Mesenchymal stem cell (in vitro differentiated cells and primary cell): ENCODE results near the gene YWHAG.

Source experiments
- DNase-seq: peaks from one replicate; pipeline ENCODE4 v3.0.0-alpha.2; 2013
- H2AFZ ChIP-seq: one replicate; pipeline ENCODE4 v1.6.1; 2013; ENCODE audit warnings: low read depth, mild to moderate bottlenecking, control low read depth, inconsistent platforms, low read length, moderate library complexity
- H2AK5ac ChIP-seq: 2 replicates; pipeline ENCODE4 v1.6.1; 2013; ENCODE audit warnings: low read length, moderate library complexity, mild to moderate bottlenecking, inconsistent platforms; ENCODE audit not compliant: severe bottlenecking
- H2BK120ac ChIP-seq: one replicate; pipeline ENCODE4 v1.6.1; 2013; ENCODE audit warnings: low read depth, mild to moderate bottlenecking, inconsistent platforms, low read length, moderate library complexity
- H2BK12ac ChIP-seq, 2 experiments: one replicate each; pipeline ENCODE4 v1.6.1; 2013; ENCODE audit warnings: inconsistent platforms in 2 of 2, low read length in 2 of 2, mild to moderate bottlenecking in 2 of 2, moderate library complexity in 2 of 2, control low read depth in 1 of 2
- H2BK15ac ChIP-seq: one replicate; pipeline ENCODE4 v1.6.1; 2013; ENCODE audit warnings: mild to moderate bottlenecking, low read depth, inconsistent platforms; ENCODE audit not compliant: poor library complexity, severe bottlenecking
- H2BK5ac ChIP-seq: 2 replicates; pipeline ENCODE4 v1.6.1; 2013; ENCODE audit warnings: low read depth, mild to moderate bottlenecking, low read length, control low read depth, inconsistent platforms; ENCODE audit not compliant: poor library complexity, severe bottlenecking
- H3K14ac ChIP-seq, 2 experiments: one replicate each; pipeline ENCODE4 v1.6.1; 2013; ENCODE audit warnings: inconsistent platforms in 2 of 2, low read length in 2 of 2, control low read depth in 1 of 2, mild to moderate bottlenecking in 1 of 2, moderate library complexity in 1 of 2
- H3K18ac ChIP-seq, 2 experiments: one replicate each; pipeline ENCODE4 v1.6.1; 2013; ENCODE audit warnings: inconsistent platforms in 2 of 2, low read length in 2 of 2, control low read depth in 1 of 2, low read depth in 1 of 2, mild to moderate bottlenecking in 1 of 2
- H3K23ac ChIP-seq, 2 experiments: one replicate each; pipeline ENCODE4 v1.6.1; 2013; ENCODE audit warnings: inconsistent platforms in 2 of 2, low read length in 2 of 2, mild to moderate bottlenecking in 2 of 2, moderate library complexity in 2 of 2, control low read depth in 1 of 2
- H3K27ac ChIP-seq: 2 replicates; pipeline ENCODE4 v1.5.1; 2013; ENCODE audit warnings: mild to moderate bottlenecking, moderate library complexity, low read length, control low read depth, inconsistent platforms; ENCODE audit not compliant: poor library complexity, severe bottlenecking
- H3K27me3 ChIP-seq, 2 experiments: 2 replicates each; pipeline versions ENCODE4 v1.6.1 to v1.7.0; 2013; ENCODE audit warnings: low read length in 2 of 2, mild to moderate bottlenecking in 2 of 2, moderate library complexity in 2 of 2, control low read depth in 1 of 2, inconsistent platforms in 1 of 2; ENCODE audit not compliant: control insufficient read depth in 1 of 2, insufficient read depth in 1 of 2
- H3K36me3 ChIP-seq, 2 experiments: 2 replicates each; pipeline versions ENCODE4 v1.6.1 to v1.7.0; 2013; ENCODE audit warnings: low read length in 2 of 2, control low read depth in 1 of 2, inconsistent platforms in 1 of 2, low read depth in 1 of 2, mild to moderate bottlenecking in 1 of 2; ENCODE audit not compliant: insufficient read depth in 2 of 2, control insufficient read depth in 1 of 2
- H3K4ac ChIP-seq, 2 experiments: one replicate each; pipeline ENCODE4 v1.6.1; 2013; ENCODE audit warnings: inconsistent platforms in 2 of 2, low read length in 2 of 2, mild to moderate bottlenecking in 2 of 2, moderate library complexity in 2 of 2, control low read depth in 1 of 2, low read depth in 1 of 2
- H3K4me1 ChIP-seq: 2 replicates; pipeline ENCODE4 v1.6.1; 2013; ENCODE audit warnings: low read depth, low read length, control low read depth; ENCODE audit not compliant: control insufficient read depth, insufficient read depth
- H3K4me2 ChIP-seq: 2 replicates; pipeline ENCODE4 v1.6.1; 2013; ENCODE audit warnings: low read length, mild to moderate bottlenecking, inconsistent platforms; ENCODE audit not compliant: poor library complexity, severe bottlenecking
- H3K4me3 ChIP-seq, 2 experiments: 2 replicates each; pipeline versions ENCODE4 v1.5.1 to v1.7.0; 2013; ENCODE audit warnings: low read length in 2 of 2, mild to moderate bottlenecking in 2 of 2, control low read depth in 1 of 2, low read depth in 1 of 2; ENCODE audit not compliant: insufficient read depth in 1 of 2
- H3K79me1 ChIP-seq: replicated peaks from 2 replicates; pipeline ENCODE4 v1.6.1; 2013; ENCODE audit warnings: mild to moderate bottlenecking, control low read depth, low read length, inconsistent platforms; ENCODE audit not compliant: poor library complexity, severe bottlenecking
- H3K9ac ChIP-seq: 2 replicates; pipeline ENCODE4 v1.7.0; 2013; ENCODE audit warnings: mild to moderate bottlenecking, low read length, moderate library complexity
- H3K9me3 ChIP-seq: 2 replicates; pipeline ENCODE4 v1.7.0; 2013; ENCODE audit warnings: mild to moderate bottlenecking, low read length; ENCODE audit not compliant: control insufficient read depth
- H4K8ac ChIP-seq: one replicate; pipeline ENCODE4 v1.6.1; 2013; ENCODE audit warnings: inconsistent platforms, mild to moderate bottlenecking, low read length, moderate library complexity
- H4K91ac ChIP-seq: one replicate; pipeline ENCODE4 v1.6.1; 2013; ENCODE audit warnings: mild to moderate bottlenecking, low read length, inconsistent platforms
- WGBS: methylation state at CpG from one replicate; pipeline ENCODE4 v1.1.7; 2013; ENCODE audit warnings: mixed read lengths; 5-methylcytosine and 5-hydroxymethylcytosine counted together

The YWHAG gene

GRCh38 chr7:76282344-76283253 lies 76.2 kb downstream of the YWHAG start:
- no peak overlapping the region for H2AK5ac ChIP-seq
- H3K27me3 ChIP-seq, result peaks cover 42 to 65% of the 10 kb centered on the region in 2 experiments
- no peak for DNase-seq
- H3K4me1 ChIP-seq, result peaks cover 19% of the 10 kb centered on the region
- H3K4ac ChIP-seq, result peak overlapping the region in 1 of 2 experiments; percentile 42
- peak overlapping the region in 1 of 2 experiments; percentile 5 for H3K14ac ChIP-seq
- H3K36me3 ChIP-seq, result no peaks in the 10 kb centered on the region
- H3K4me2 ChIP-seq, result peak overlapping the region; percentile 75
- no peak overlapping the region for H3K9ac ChIP-seq
- H3K27ac ChIP-seq, result no peak overlapping the region
- H2BK5ac ChIP-seq, result no peak overlapping the region
- peak overlapping the region; percentile 36 for H2BK15ac ChIP-seq
- H4K8ac ChIP-seq, result no peak overlapping the region
- H3K9me3 ChIP-seq, result no peaks in the 10 kb centered on the region
- H3K4me3 ChIP-seq, result peak overlapping the region in 1 of 2 experiments; percentile 40
- no peak overlapping the region for H2BK120ac ChIP-seq
- no peak overlapping the region for H3K23ac ChIP-seq
- H2BK12ac ChIP-seq, result peak overlapping the region in 1 of 2 experiments; percentile 63
- H2AFZ ChIP-seq, result no peak overlapping the region
- under 1% methylated on average over 81 of the region's 98 CpGs for WGBS
- peak overlapping the region in 1 of 2 experiments; percentile 77 for H3K18ac ChIP-seq
- H3K79me1 ChIP-seq, result no peaks in the 10 kb centered on the region
- H4K91ac ChIP-seq, result no peak overlapping the region

DNA sequence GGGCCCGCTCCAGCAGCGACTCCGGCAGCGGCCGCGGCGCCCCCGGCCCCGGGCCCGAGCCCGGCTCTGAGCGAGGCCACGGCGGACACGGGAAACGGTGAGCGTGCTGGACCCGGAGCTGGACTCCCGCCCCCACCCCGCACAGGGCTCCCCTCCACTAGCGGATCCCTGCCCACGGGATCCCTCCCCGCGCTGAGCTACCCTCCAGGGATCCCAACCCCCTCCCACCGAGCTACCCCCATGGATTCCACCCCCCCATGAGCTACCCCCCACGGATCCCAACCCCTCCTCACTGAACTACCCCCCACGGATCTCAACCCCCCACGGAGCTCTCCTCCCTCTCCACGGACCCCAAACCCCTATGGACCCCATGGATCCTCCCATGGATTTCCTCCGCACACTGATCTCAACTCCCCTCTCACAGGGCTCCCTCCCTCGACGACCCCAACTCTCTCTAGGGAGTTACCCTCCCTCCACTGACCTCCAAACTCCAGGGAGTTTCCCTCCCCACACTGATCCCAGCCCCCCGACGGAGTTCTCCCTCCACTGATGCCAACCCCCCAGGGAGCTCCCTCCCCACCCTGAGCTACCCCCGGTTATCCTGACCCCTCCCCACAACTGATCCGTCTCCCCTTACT lies 77.0 kb downstream of the YWHAG start:
- Histone ChIP-seq H3K27me3 (peaks cover 47 to 69% of the 10 kb centered on the region in 2 experiments), H2BK15ac (no peak overlapping the region), H2AFZ (no peak overlapping the region), H3K9me3 (no peaks in the 10 kb centered on the region), H2BK12ac (peak overlapping the region in 1 of 2 experiments; percentile 63), H3K23ac (no peak overlapping the region), H2BK120ac (no peak overlapping the region), H2AK5ac (no peak overlapping the region), H3K36me3 (no peaks in the 10 kb centered on the region), H3K9ac (no peak overlapping the region), H3K27ac (no peak overlapping the region), H3K4me1 (peaks cover 17% of the 10 kb centered on the region), H3K14ac (no peak overlapping the region), H4K8ac (no peak overlapping the region), H3K79me1 (no peaks in the 10 kb centered on the region), H3K4me2 (peak overlapping the region; percentile 46), H3K4me3 (peak overlapping the region in 1 of 2 experiments; percentile 40), H3K18ac (peak overlapping the region in 1 of 2 experiments; percentile 42), H2BK5ac (no peak overlapping the region), H3K4ac (peak overlapping the region in 1 of 2 experiments; percentile 18), H4K91ac (no peak overlapping the region)
- DNase-seq, result no peak
- 2% methylated on average over 18 of the region's 36 CpGs for WGBS

DNA sequence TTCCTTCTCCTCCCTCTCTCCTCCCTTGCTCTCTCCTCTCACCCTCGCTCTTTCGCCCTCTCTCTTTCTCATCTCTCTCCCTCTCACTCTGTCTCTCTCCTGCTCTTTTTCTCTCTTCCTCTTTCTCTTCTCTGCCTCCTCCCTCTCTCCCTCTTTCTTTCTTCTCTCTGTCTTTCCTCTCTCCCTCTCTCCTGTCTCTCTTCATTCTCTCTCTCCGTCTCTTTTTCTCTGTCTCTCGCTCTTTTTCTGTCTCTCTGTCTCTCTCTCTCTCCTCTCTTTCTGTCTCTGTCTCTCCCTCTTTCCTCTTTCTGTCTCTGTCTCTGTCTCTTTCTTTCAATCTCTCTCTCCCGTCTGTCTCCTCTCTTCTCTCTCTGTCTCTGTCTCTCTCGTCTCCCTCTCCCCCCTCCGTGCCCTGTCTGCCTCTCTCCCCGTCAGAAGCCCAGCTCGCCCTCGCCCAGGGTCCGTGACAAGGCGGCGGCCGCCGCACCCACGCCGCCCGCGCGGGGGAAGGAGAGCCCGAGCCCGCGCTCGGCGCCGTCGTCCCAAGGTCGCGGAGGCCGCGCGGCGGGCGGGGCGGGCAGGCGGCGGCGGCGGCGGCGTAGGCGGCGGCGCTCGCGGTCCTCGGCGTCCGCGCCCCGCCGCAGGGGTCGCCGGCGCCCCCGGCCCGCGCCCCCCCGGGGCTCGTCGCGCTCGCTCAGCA lies 77.6 kb downstream of the YWHAG start:
- Histone ChIP-seq H3K4me1 (peaks cover 17% of the 10 kb centered on the region), H2BK12ac (peak overlapping the region in 1 of 2 experiments; percentile 85), H3K27me3 (peaks cover 54 to 75% of the 10 kb centered on the region in 2 experiments), H4K91ac (no peak overlapping the region), H2AFZ (no peak overlapping the region), H2BK15ac (no peak overlapping the region), H3K23ac (no peak overlapping the region), H3K18ac (peak overlapping the region; percentile 29 to 83), H4K8ac (no peak overlapping the region), H3K4me2 (peak overlapping the region; percentile 67), H3K36me3 (no peaks in the 10 kb centered on the region), H3K4me3 (peak overlapping the region; percentile 3 to 40), H3K9ac (no peak overlapping the region), H2BK5ac (no peak overlapping the region), H2AK5ac (no peak overlapping the region), H3K4ac (peak overlapping the region in 1 of 2 experiments; percentile 37), H3K14ac (no peak overlapping the region), H3K79me1 (no peaks in the 10 kb centered on the region), H2BK120ac (no peak overlapping the region), H3K27ac (no peak overlapping the region), H3K9me3 (no peaks in the 10 kb centered on the region)
- no peak for DNase-seq
- WGBS, result 4% methylated on average over 21 of the region's 63 CpGs
